ENCODE measurements around the gene CIZ1.

DNA sequence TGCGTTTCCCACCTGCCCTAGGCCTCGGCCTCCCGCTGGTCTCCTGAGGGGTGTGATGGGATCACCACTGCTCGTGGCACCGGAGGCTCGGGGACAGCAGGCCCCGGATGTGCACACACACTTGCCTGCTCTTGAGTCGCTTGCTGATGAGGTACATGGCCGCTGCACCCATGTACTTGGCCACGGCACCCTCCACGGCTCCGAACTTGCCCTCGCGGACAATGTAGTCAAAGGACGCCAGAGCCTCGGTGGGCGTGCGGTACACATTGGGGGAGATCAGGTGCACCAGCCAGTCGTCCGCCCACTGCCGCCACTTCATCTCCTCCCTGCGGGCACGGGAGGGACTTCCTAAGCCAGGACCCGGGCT is 68.6 kb downstream of the CIZ1 start:
- TF ChIP-seq POLR2A (IDR thresholded peaks at IDR 0.05; ENCODE audit: low read length): no peak
- TF ChIP-seq CHD2 (IDR thresholded peaks at IDR 0.05; ENCODE audit: low read length, partially characterized antibody): no peak
- TF ChIP-seq EP300 (IDR thresholded peaks at IDR 0.05): no peak
